ENCODE data around the gene NFIA. TPM values are rescaled to one million over a fixed set of nuclear protein-coding genes. Genes with fewer than 3 reads are reported as not detected.

The NFIA gene
- total RNA-seq, 1 donor from 2014 or later, result 31.3 TPM

- Histone ChIP-seq H3K4me3 (ENCODE audit: low read length in 3 of 3) (no peak overlapping the region), H3K27me3 (ENCODE audit: control insufficient read depth in 3 of 3, insufficient read depth in 3 of 3, low read length in 3 of 3) (no peaks in the 10 kb centered on the region), H3K4me1 (ENCODE audit: control insufficient read depth in 3 of 3, insufficient read depth in 3 of 3, low read length in 3 of 3) (peaks cover 18 to 37% (median 34%) of the 10 kb centered on the region in 3 donors), H3K9ac (ENCODE audit: low read depth in 1 of 3, low read length in 3 of 3) (no peak overlapping the region), H3K27ac (ENCODE audit: low read depth, low read length) (peak overlapping the region; percentile 68), H3K9me3 (ENCODE audit: control insufficient read depth in 3 of 3, low read length in 3 of 3) (no peaks in the 10 kb centered on the region), H3K36me3 (ENCODE audit: control insufficient read depth in 3 of 3, insufficient read depth in 3 of 3, low read length in 3 of 3) (no peaks in the 10 kb centered on the region)
Observed at GRCh38 chr1:61397495-61397894, 315.1 kb downstream of the NFIA start.

GRCh38 chr1:61397935-61398334, 315.6 kb downstream of the NFIA start:
- peaks cover 16 to 36% (median 30%) of the 10 kb centered on the region in 3 donors for H3K4me1 ChIP-seq (ENCODE audit: control insufficient read depth in 3 of 3, insufficient read depth in 3 of 3, low read length in 3 of 3)
- no peaks in the 10 kb centered on the region for H3K9me3 ChIP-seq (ENCODE audit: control insufficient read depth in 3 of 3, low read length in 3 of 3)
- peak overlapping the region; percentile 68 for H3K27ac ChIP-seq (ENCODE audit: low read depth, low read length)
- H3K27me3 ChIP-seq (ENCODE audit: control insufficient read depth in 3 of 3, insufficient read depth in 3 of 3, low read length in 3 of 3), result no peaks in the 10 kb centered on the region
- peak overlapping the region in 1 of 3 donors; percentile 1 for H3K9ac ChIP-seq (ENCODE audit: low read depth in 1 of 3, low read length in 3 of 3)
- H3K4me3 ChIP-seq (ENCODE audit: low read length in 3 of 3), result no peak overlapping the region
- no peaks in the 10 kb centered on the region for H3K36me3 ChIP-seq (ENCODE audit: control insufficient read depth in 3 of 3, insufficient read depth in 3 of 3, low read length in 3 of 3)

- Histone ChIP-seq H3K9me3 (ENCODE audit: control insufficient read depth in 3 of 3, low read length in 3 of 3) (no peaks in the 10 kb centered on the region), H3K27me3 (ENCODE audit: control insufficient read depth in 3 of 3, insufficient read depth in 3 of 3, low read length in 3 of 3) (no peaks in the 10 kb centered on the region), H3K9ac (ENCODE audit: low read depth in 1 of 3, low read length in 3 of 3) (no peak overlapping the region), H3K4me3 (ENCODE audit: low read length in 3 of 3) (no peak overlapping the region), H3K27ac (ENCODE audit: low read depth, low read length) (peak overlapping the region; percentile 68), H3K36me3 (ENCODE audit: control insufficient read depth in 3 of 3, insufficient read depth in 3 of 3, low read length in 3 of 3) (no peaks in the 10 kb centered on the region), H3K4me1 (ENCODE audit: control insufficient read depth in 3 of 3, insufficient read depth in 3 of 3, low read length in 3 of 3) (peaks cover 23 to 43% (median 33%) of the 10 kb centered on the region in 3 donors)
Observed at GRCh38 chr1:61399199-61399598, 316.8 kb downstream of the NFIA start.

GRCh38 chr1:61400131-61400770, 317.9 kb downstream of the NFIA start:
- peak overlapping the region; percentile 68 for H3K27ac ChIP-seq (ENCODE audit: low read depth, low read length)
- H3K9ac ChIP-seq (ENCODE audit: low read depth in 1 of 3, low read length in 3 of 3), result no peak overlapping the region
- H3K36me3 ChIP-seq (ENCODE audit: control insufficient read depth in 3 of 3, insufficient read depth in 3 of 3, low read length in 3 of 3), result no peaks in the 10 kb centered on the region
- peaks cover 27 to 41% (median 34%) of the 10 kb centered on the region in 3 donors for H3K4me1 ChIP-seq (ENCODE audit: control insufficient read depth in 3 of 3, insufficient read depth in 3 of 3, low read length in 3 of 3)
- no peaks in the 10 kb centered on the region for H3K27me3 ChIP-seq (ENCODE audit: control insufficient read depth in 3 of 3, insufficient read depth in 3 of 3, low read length in 3 of 3)
- H3K4me3 ChIP-seq (ENCODE audit: low read length in 3 of 3), result no peak overlapping the region
- H3K9me3 ChIP-seq (ENCODE audit: control insufficient read depth in 3 of 3, low read length in 3 of 3), result no peaks in the 10 kb centered on the region

GRCh38 chr1:61400997-61401396, 318.6 kb downstream of the NFIA start:
- peaks cover 27 to 41% (median 34%) of the 10 kb centered on the region in 3 donors for H3K4me1 ChIP-seq (ENCODE audit: control insufficient read depth in 3 of 3, insufficient read depth in 3 of 3, low read length in 3 of 3)
- H3K27me3 ChIP-seq (ENCODE audit: control insufficient read depth in 3 of 3, insufficient read depth in 3 of 3, low read length in 3 of 3), result no peaks in the 10 kb centered on the region
- H3K9me3 ChIP-seq (ENCODE audit: control insufficient read depth in 3 of 3, low read length in 3 of 3), result no peaks in the 10 kb centered on the region
- H3K27ac ChIP-seq (ENCODE audit: low read depth, low read length), result no peak overlapping the region
- no peaks in the 10 kb centered on the region for H3K36me3 ChIP-seq (ENCODE audit: control insufficient read depth in 3 of 3, insufficient read depth in 3 of 3, low read length in 3 of 3)
- H3K9ac ChIP-seq (ENCODE audit: low read depth in 1 of 3, low read length in 3 of 3), result no peak overlapping the region
- H3K4me3 ChIP-seq (ENCODE audit: low read length in 3 of 3), result no peak overlapping the region

GRCh38 chr1:61403679-61404596, 321.6 kb downstream of the NFIA start:
- Histone ChIP-seq H3K4me1 (ENCODE audit: control insufficient read depth in 3 of 3, insufficient read depth in 3 of 3, low read length in 3 of 3) (peaks cover 22 to 29% (median 29%) of the 10 kb centered on the region in 3 donors), H3K4me3 (ENCODE audit: low read length in 3 of 3) (peak overlapping the region in 1 of 3 donors; percentile 22), H3K27ac (ENCODE audit: low read depth, low read length) (peak overlapping the region; percentile 3), H3K9ac (ENCODE audit: low read depth in 1 of 3, low read length in 3 of 3) (no peak overlapping the region), H3K27me3 (ENCODE audit: control insufficient read depth in 3 of 3, insufficient read depth in 3 of 3, low read length in 3 of 3) (no peaks in the 10 kb centered on the region), H3K36me3 (ENCODE audit: control insufficient read depth in 3 of 3, insufficient read depth in 3 of 3, low read length in 3 of 3) (peaks cover 17 to 24% (median 24%) of the 10 kb centered on the region in 3 donors), H3K9me3 (ENCODE audit: control insufficient read depth in 3 of 3, low read length in 3 of 3) (no peaks in the 10 kb centered on the region)

GRCh38 chr1:61404597-61405376, 322.4 kb downstream of the NFIA start:
- no peak overlapping the region for H3K9ac ChIP-seq (ENCODE audit: low read depth in 1 of 3, low read length in 3 of 3)
- H3K9me3 ChIP-seq (ENCODE audit: control insufficient read depth in 3 of 3, low read length in 3 of 3), result no peaks in the 10 kb centered on the region
- H3K36me3 ChIP-seq (ENCODE audit: control insufficient read depth in 3 of 3, insufficient read depth in 3 of 3, low read length in 3 of 3), result peaks cover 20 to 32% (median 24%) of the 10 kb centered on the region in 3 donors
- no peak overlapping the region for H3K4me3 ChIP-seq (ENCODE audit: low read length in 3 of 3)
- H3K27ac ChIP-seq (ENCODE audit: low read depth, low read length), result no peak overlapping the region
- H3K4me1 ChIP-seq (ENCODE audit: control insufficient read depth in 3 of 3, insufficient read depth in 3 of 3, low read length in 3 of 3), result peaks cover 19 to 21% (median 20%) of the 10 kb centered on the region in 3 donors
- H3K27me3 ChIP-seq (ENCODE audit: control insufficient read depth in 3 of 3, insufficient read depth in 3 of 3, low read length in 3 of 3), result no peaks in the 10 kb centered on the region

- peak overlapping the region in 1 of 3 donors; percentile 7 for H3K9ac ChIP-seq (ENCODE audit: low read depth in 1 of 3, low read length in 3 of 3)
- peaks cover 22 to 38% (median 24%) of the 10 kb centered on the region in 3 donors for H3K36me3 ChIP-seq (ENCODE audit: control insufficient read depth in 3 of 3, insufficient read depth in 3 of 3, low read length in 3 of 3)
- no peak overlapping the region for H3K27ac ChIP-seq (ENCODE audit: low read depth, low read length)
- no peak overlapping the region for H3K4me3 ChIP-seq (ENCODE audit: low read length in 3 of 3)
- H3K27me3 ChIP-seq (ENCODE audit: control insufficient read depth in 3 of 3, insufficient read depth in 3 of 3, low read length in 3 of 3), result no peaks in the 10 kb centered on the region
- H3K4me1 ChIP-seq (ENCODE audit: control insufficient read depth in 3 of 3, insufficient read depth in 3 of 3, low read length in 3 of 3), result peaks cover 9 to 15% (median 12%) of the 10 kb centered on the region in 3 donors
- H3K9me3 ChIP-seq (ENCODE audit: control insufficient read depth in 3 of 3, low read length in 3 of 3), result no peaks in the 10 kb centered on the region
Observed at GRCh38 chr1:61406467-61406866, 324.1 kb downstream of the NFIA start.

GRCh38 chr1:61412601-61413000, 330.2 kb downstream of the NFIA start:
- Histone ChIP-seq H3K36me3 (ENCODE audit: control insufficient read depth in 3 of 3, insufficient read depth in 3 of 3, low read length in 3 of 3) (peaks cover 11 to 38% (median 17%) of the 10 kb centered on the region in 3 donors), H3K9ac (ENCODE audit: low read depth in 1 of 3, low read length in 3 of 3) (no peak overlapping the region), H3K27me3 (ENCODE audit: control insufficient read depth in 3 of 3, insufficient read depth in 3 of 3, low read length in 3 of 3) (no peaks in the 10 kb centered on the region), H3K4me1 (ENCODE audit: control insufficient read depth in 3 of 3, insufficient read depth in 3 of 3, low read length in 3 of 3) (no peaks in the 10 kb centered on the region), H3K9me3 (ENCODE audit: control insufficient read depth in 3 of 3, low read length in 3 of 3) (no peaks in the 10 kb centered on the region), H3K4me3 (ENCODE audit: low read length in 3 of 3) (no peak overlapping the region), H3K27ac (ENCODE audit: low read depth, low read length) (no peak overlapping the region)

All from skeletal muscle tissue (tissue), 4 donors.